ENCODE data around the gene LRRC4. TPM values are rescaled to one million over a fixed set of nuclear protein-coding genes. Genes with fewer than 3 reads are reported as not detected.

Gene LRRC4
- polyA plus RNA-seq, 1 experiment: 0.12 TPM

- no peak for DNase-seq (ENCODE audit: low read depth)
- H3K27me3 ChIP-seq (ENCODE audit: control insufficient read depth, insufficient read depth, low read length): no peaks in the 10 kb centered on the region
- ChIA-PET CTCF (no interaction called here), POLR2A (no interaction called here)
- H3K4me3 ChIP-seq (ENCODE audit: low read depth, low read length): no peak overlapping the region
- TF ChIP-seq, protein P1, sequence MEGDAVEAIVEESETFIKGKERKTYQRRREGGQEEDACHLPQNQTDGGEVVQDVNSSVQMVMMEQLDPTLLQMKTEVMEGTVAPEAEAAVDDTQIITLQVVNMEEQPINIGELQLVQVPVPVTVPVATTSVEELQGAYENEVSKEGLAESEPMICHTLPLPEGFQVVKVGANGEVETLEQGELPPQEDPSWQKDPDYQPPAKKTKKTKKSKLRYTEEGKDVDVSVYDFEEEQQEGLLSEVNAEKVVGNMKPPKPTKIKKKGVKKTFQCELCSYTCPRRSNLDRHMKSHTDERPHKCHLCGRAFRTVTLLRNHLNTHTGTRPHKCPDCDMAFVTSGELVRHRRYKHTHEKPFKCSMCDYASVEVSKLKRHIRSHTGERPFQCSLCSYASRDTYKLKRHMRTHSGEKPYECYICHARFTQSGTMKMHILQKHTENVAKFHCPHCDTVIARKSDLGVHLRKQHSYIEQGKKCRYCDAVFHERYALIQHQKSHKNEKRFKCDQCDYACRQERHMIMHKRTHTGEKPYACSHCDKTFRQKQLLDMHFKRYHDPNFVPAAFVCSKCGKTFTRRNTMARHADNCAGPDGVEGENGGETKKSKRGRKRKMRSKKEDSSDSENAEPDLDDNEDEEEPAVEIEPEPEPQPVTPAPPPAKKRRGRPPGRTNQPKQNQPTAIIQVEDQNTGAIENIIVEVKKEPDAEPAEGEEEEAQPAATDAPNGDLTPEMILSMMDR (IDR thresholded peaks at IDR 0.05; ENCODE audit: insufficient read depth, low read depth, low read length): no peak
- 0 out of 2 replicates have a peak, but pooled peaks cover 1% of the 10 kb centered on the region for H3K36me3 ChIP-seq (ENCODE audit: control insufficient read depth, insufficient read depth, low read length)
These were observed 30.4 kb downstream of the LRRC4 start for GRCh38 chr7:128000854-128001265.

GRCh38 chr7:128000048-128000447 lies 31.2 kb downstream of the LRRC4 start:
- DNase-seq (ENCODE audit: low read depth): no peak
- H3K4me3 ChIP-seq (ENCODE audit: low read depth, low read length): no peak overlapping the region
- CTCF ChIA-PET: interaction anchor here (1.2 kb wide), 1 partner anchor 208 kb away, joined by 5 read pairs; no protein-coding TSS in a partner anchor
- TF ChIP-seq, protein P1 (IDR thresholded peaks at IDR 0.05; ENCODE audit: insufficient read depth, low read depth, low read length): no peak
- POLR2A ChIA-PET: no interaction called here
- H3K36me3 ChIP-seq (ENCODE audit: control insufficient read depth, insufficient read depth, low read length): 0 out of 2 replicates have a peak, but pooled peaks cover 1% of the 10 kb centered on the region
- H3K27me3 ChIP-seq (ENCODE audit: control insufficient read depth, insufficient read depth, low read length): no peaks in the 10 kb centered on the region

DNA sequence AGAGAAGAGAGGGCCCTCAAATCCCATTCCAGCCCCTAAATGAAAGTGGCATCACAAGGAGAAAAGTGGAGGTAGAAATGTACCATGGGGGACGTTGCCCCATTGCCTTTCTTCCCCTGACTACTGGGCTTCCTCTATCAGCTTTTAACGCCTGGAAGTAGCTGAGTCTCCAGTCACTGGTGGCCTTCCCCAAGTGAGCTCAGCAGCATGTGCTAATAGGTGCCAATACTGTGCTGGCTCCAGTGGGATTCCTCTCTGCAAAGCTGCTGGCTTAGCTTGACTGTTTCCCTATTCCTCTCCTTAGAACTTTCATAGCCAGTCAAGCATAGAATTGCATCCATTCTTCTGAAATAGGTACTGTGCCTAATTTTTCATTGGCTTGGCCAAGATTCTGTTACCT lies 32.6 kb downstream of the LRRC4 start:
- Histone ChIP-seq H3K36me3 (ENCODE audit: control insufficient read depth, insufficient read depth, low read length) (peaks cover 2% of the 10 kb centered on the region; the same call in 1 of the 2 replicates), H3K4me3 (ENCODE audit: low read depth, low read length) (no peak overlapping the region), H3K27me3 (ENCODE audit: control insufficient read depth, insufficient read depth, low read length) (no peaks in the 10 kb centered on the region)
- TF ChIP-seq, protein P1 (IDR thresholded peaks at IDR 0.05; ENCODE audit: insufficient read depth, low read depth, low read length): no peak
- CTCF ChIA-PET: no interaction called here
- no peak for DNase-seq (ENCODE audit: low read depth)
- POLR2A ChIA-PET: no interaction called here

DNA sequence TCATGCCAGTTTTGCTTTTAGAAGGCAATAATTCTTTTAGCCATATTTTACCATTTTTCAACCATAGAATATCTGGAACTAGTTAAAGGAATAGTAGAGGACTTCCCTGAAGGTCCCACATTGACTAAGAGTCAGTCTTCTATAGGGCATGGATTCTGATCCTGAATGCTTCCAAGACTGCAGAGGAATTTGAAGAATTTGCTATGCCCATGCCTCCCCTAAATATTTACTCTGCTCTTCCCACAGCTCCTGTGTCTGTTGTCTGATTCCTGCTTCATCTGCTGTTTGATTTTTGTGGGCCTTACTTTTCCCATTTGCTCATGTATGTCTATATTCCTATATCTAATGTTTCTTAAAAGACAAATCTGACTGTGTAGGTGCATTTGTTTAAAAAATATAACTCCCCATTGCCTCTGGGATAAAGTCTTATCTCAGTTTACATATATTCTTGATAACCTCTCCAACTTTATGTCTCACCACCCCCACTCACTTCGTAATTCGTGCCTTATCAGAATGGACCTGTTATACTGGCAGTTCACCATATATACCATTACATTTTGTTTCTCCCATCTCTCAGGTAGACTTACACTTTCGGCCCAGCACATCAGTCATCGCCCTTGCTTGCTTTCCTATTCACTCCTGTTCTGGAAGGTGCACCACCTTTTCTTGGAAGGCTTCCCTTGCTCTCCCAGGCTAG lies 33.9 kb downstream of the LRRC4 start:
- TF ChIP-seq, protein P1 (IDR thresholded peaks at IDR 0.05; ENCODE audit: insufficient read depth, low read depth, low read length): no peak

DNA sequence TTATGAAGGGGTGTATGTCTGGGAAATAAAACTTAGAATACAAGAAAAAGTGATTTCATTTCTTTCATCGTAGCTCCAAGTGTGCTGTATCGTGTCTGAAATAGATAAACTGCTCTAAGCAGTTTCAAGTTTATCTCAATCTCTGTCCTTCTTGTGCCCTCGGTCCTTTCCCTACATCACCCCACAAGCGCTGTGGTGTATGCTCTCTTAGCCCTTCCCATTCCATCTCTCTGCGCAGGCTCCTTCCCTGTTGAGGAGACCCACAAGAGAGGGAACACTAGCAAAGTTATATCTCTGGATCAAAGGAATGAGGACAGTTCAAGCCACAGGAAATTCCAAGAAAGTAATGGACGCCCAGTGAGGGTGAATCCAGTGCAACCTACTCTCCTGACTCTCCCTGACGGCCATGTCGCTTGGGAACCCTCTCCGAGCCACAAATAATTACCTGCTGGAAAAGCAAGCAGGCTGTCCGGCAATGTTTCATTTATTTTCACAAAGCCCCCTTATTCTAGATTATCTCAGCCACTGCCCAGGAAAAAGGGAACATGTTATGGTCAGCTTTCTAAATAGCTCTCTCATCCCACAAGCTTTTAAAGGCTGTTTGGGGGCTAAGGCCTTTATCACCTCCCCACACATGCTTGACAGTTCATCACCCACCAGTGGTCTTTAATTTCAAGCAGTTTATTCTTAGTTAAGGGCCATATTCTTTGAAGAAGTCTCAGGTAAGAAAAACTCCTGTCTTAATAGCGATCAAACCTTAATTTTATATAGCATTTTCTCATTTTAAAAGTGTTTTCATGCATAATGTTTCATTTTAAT lies 34.8 kb downstream of the LRRC4 start:
- ChIA-PET CTCF (interaction anchor here (0.7 to 1.0 kb wide), 3 partner anchors 58 to 288 kb away, joined by 3 to 4 read pairs (median 3); no protein-coding TSS in a partner anchor), POLR2A (no interaction called here)
- H3K36me3 ChIP-seq (ENCODE audit: control insufficient read depth, insufficient read depth, low read length): peaks cover 2% of the 10 kb centered on the region; the same call in 1 of the 2 replicates
- TF ChIP-seq, protein P1 (IDR thresholded peaks at IDR 0.05; ENCODE audit: insufficient read depth, low read depth, low read length): no peak
- H3K4me3 ChIP-seq (ENCODE audit: low read depth, low read length): no peak overlapping the region
- H3K27me3 ChIP-seq (ENCODE audit: control insufficient read depth, insufficient read depth, low read length): no peaks in the 10 kb centered on the region
- no peak for DNase-seq (ENCODE audit: low read depth)

More for the DNA sequence above, 33.9 kb downstream of the LRRC4 start:
- no peak for DNase-seq (ENCODE audit: low read depth)
- POLR2A ChIA-PET: no interaction called here
- no peak overlapping the region for H3K4me3 ChIP-seq (ENCODE audit: low read depth, low read length)
- CTCF ChIA-PET: no interaction called here
- peaks cover 2% of the 10 kb centered on the region; the same call in 1 of the 2 replicates for H3K36me3 ChIP-seq (ENCODE audit: control insufficient read depth, insufficient read depth, low read length)
- no peaks in the 10 kb centered on the region for H3K27me3 ChIP-seq (ENCODE audit: control insufficient read depth, insufficient read depth, low read length)

Data from BJ (cell line).